ENCODE data around the gene MON1B. TPM values are rescaled to one million over a fixed set of nuclear protein-coding genes. Genes with fewer than 3 reads are reported as not detected.
"Not testable (repeated sequence)": the region's sequence is repeated elsewhere in the genome, so short reads cannot be mapped to it uniquely, and the experiment has no call there.

The MON1B gene
- polyA plus RNA-seq, 5 donors, result 19.7 to 27.2 (median 21.6) TPM

GRCh38 chr16:77236063-77236511, 45.1 kb downstream of the MON1B start:
- DNase-seq, result peak; percentile 78 to 86

- no peak for DNase-seq
Measured at GRCh38 chr16:77238593-77238992, 47.6 kb downstream of the MON1B start.

GRCh38 chr16:77242471-77242870, 51.5 kb downstream of the MON1B start:
- DNase-seq, result not testable (repeated sequence)

GRCh38 chr16:77246150-77246549, 55.2 kb downstream of the MON1B start:
- peak; percentile 24 to 36 for DNase-seq

- no peak for DNase-seq
Measured at GRCh38 chr16:77250400-77250799, 59.4 kb downstream of the MON1B start.

Other genes starting within 250 kb of the MON1B start
- gene SYCE1L, start 8.2 kb downstream of the MON1B start, polyA plus RNA-seq (ENCODE audit: insufficient read depth in 1 of 5, insufficient read length in 5 of 5, low replicate concordance in 1 of 5), result 1 to 10 TPM; 2.7 to 5.4 (median 3.5) TPM
- 1 to 10 TPM; 2.1 to 3.4 (median 3.0) TPM for gene ADAMTS18, start 243.8 kb downstream of the MON1B start, polyA plus RNA-seq (ENCODE audit: insufficient read depth in 1 of 5, insufficient read length in 5 of 5, low replicate concordance in 1 of 5)